GM21528 (cell line): ENCODE data around the gene DDA1.
A peak's percentile ranks its signal among the peaks of the same experiment; 100 is the strongest.

ENCODE experiments used
- ATAC-seq: cut with Tn5 transposase; IDR thresholded peaks from one replicate; pipeline ENCODE4 v1.9.1; 2021; ENCODE audit warnings: mild to moderate bottlenecking, moderate library complexity; ENCODE audit not compliant: unreplicated experiment, low FRiP score

The DDA1 gene

GRCh38 chr19:17328517-17329365 lies 19.4 kb downstream of the DDA1 start:
- no peak for ATAC-seq

DNA sequence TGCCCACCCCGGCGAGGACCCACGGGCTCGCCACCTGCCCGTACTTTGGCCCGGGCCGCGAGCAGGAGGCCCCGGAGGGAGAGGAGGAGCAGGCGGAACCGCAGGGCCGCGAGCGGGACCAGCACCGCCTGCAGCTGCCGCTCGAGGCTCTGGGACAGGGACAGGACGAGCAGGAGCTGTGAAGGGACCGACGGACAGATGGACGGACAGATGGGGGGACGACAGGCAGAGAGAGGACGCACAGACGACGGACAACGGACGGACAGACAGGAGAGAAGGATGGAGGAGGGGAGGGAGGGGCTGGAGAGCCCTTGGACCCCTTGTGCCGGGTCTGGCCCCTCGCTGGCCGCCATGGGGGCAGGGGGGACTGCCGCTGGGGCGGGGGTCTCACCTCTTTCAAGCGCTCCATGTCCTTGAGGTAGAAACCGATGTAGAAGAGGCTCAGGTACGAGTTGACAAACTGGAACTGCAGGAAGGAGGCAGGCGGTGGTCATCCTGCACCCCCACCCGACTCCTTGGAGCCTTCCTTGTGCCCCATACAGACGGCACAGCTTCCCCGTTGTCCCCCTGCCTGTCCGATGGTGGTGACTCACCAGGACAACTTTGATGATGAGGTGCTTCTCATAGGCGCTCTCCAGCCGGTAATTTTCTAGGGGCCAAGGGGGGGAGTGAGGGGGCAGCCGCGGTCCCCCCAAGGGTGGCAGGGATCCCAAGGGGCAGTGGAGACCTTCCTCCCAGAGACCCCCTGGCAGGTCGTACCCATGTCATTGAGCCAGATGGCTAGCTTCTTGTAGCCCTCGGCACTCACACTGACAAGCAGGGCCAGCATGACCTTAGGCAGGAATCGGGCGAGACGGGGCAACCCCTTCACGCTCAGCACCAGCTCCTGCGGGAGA lies 20.3 kb downstream of the DDA1 start:
- no peak for ATAC-seq

DNA sequence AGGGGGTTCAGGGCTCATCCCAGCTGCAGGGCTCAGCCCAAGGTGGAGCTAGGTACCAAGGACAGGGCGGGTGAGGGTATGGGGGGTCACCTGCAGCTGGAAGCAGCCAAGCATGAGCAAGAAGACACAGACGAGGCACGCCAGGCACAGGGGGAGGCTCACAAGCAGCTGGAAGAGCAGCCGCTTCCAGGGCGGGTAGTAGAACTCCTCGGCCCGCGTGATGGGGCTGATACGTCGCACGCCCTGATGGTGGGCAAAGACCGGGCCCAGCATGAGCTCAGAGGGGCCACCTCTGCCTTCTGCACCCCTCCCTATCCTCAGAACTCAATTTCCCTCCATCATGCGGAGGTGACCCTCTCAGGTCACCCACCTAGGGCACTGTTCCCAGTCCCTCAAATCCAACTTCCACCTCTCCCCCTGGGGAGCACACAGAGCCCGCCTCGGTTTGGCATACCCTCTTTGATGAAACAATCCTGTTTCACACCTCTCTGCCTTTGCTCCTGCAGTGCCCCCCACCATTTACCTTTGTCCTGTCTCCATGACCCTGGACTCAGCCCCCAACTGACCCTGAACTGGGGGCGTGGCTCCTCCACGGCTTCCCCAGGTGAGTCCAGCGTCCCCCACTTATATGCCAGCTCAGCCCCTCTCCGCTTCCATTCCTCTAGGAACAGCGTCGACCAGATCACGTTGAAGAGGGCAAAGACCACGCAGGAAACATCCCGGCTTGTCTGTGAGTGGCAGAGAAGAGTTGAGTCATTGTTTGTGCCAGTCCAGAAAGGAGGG lies 21.1 kb downstream of the DDA1 start:
- ATAC-seq, result no peak

- ATAC-seq, result no peak
Measured at GRCh38 chr19:17331045-17331558, 21.7 kb downstream of the DDA1 start.

DNA sequence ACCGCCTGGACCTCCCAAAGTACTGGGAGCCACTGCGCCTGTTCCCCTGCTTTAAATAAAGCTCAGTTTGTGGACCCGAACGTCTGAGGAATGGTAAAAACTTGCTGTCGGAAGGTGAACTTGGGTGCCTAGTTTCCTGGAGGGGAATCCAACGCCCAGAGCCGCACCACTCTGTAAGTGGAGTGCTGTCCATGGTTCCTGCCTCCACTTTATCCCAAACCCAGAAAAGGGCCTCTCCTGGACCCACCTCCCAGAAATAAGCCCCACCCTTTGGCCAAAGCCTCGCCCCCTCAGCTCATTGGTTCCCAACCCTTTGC lies 23.0 kb downstream of the DDA1 start:
- ATAC-seq, result no peak

DNA sequence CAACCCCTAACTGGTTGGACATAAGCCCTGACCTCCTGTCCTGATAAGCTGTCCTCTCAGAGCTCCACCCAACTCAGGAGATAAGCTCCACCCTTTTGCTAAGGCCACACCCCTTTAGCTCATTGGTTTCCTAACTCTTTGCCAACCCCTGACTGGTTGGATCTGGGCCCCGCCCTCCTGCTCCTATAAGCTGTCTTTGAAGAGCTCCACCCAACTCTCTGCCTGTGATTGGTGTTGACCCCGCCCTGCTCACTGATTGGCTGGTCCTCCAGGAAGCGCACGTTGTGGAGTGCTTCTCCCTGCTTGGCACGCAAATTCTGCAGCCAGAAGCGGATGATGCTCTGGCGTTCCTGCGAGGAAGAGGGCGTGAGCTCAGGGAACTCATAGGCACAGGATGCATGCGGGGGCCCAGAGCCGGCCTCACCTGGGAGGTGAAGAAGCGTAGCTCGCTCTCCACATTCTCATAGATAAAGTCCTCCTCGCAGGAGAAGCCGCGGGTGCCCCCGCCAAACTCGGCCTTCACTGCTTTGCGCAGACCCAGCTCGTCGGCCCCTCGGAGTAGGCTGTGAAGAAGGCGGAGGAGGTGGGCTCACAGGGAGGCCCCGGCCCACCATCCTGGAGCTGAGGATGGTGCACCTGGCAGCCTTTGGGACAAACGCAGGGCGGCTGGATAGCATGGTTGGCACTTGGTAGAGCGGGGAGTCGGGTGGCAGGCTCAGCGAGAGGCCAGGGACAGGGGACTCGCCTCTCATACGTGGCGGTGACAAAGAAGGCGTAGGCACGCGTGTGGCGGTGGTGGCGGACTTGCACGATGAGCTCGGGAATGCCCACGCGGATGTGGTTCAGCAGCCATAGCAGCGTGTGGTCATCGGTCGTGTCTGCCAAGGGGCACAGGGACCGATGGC lies 23.6 kb downstream of the DDA1 start:
- no peak for ATAC-seq

DNA sequence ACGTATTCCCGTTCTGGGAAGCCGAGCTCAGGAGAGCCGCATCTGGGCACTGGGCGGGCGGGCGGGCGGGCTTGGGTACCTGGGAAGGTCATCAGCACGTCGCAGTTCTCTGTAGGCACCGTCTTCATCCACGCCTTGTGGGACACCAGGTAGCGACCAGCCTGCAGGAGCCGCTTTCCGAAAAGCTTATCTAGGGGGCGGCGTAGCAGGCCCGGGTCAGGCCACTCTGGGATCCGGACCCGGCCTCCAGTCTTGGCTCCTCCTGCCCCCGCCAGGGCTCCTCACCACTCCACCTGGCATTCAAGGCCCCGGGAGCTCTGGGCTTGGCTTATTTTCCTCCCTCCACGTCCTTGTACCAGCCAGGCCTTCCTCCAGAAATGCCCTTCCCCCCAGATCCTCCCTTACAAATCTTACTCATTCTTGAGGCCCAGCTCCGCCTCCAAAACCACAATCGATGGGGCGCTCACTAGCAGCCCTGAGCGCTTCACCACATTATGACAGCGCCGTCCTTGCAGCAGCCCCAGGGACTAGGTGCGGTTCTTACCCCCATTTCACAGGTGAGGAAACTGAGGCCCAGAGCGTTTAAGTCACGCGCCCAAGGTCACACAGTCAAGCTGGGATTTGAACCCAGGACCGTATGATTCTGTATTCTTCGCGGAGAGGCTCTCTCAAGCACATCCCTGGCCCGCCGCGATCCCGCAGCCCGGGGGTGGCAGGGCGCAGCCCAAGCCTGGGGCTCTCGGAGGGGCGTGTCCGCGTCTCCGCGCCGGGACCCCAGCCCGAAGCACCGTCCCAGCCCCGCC lies 24.4 kb downstream of the DDA1 start:
- ATAC-seq, result no peak

DNA sequence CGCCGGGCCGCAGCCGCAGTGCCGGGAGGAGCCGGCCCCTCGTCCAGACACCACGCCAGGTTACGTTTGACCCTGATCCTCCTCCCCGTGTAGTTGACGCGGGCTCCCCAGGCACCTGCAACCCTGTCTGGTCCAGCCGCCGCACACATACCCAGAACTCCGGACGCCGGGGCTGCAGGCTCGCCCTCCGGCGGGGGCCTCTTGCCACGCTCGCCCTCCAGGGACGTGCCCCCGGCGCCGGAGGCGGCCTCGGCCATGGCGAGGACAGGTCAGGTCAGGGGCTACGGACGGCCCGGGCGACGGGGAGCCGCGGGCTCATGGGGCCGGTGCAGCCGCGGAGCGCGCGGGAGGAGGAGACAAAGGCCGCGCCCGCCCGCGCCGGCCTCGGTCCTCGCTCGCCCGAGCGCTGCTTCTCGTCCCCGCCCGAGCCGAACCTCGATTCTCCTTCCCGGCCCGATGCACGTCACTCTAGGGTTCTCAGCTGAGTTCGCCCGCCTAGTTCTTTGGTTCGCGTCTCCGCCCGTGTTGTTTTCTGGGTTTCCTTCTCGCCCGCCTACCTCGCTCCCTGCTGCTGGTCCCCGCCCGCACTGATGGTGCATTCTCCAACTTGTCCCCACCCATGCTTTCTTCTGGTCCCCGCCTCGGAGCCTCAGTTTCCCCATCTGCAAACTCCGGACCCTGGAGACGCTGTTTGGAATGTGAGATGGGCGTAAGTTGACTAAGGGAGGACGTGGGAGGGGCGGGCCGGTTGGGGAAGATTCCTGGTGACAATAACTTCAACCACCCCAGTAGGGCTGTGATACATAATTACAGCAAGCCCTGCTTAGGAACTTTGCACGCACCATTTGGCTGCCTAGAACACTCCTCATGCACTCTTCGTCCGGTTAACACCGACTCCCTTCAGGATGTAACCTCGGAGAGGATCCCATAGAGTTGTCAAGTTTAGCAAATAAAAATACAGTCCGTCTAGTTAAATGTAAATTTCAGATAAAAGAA lies 25.3 kb downstream of the DDA1 start, which contains the start of gene ANO8:
Gene ANO8, minus strand, starts transcription at position 442 of the 996 bp plus-strand sequence. Its CDS starts 185 bp downstream, at position 257.
- ATAC-seq, result no peak

DNA sequence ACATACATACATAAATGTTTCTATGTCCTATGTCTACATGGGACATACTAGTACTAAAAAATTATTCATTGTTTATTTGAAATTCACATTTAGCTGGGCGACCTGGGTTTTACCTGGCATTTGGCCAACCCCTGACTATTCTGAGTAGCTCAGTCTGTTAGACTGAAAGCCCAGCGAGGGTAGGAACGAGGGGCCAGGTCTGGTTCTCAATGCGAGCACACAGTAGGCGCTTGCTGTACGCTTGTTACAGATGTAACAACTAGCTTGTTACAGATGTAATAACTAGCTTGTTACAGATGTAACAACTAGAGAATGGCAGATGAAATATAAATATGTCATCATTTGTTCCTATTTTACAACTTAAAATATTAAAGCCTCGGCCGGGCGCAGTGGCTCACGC lies 26.2 kb downstream of the DDA1 start:
- ATAC-seq, result no peak

GRCh38 chr19:17336872-17337674 lies 27.7 kb downstream of the DDA1 start, which contains the start of gene GTPBP3:
TSS of gene GTPBP3 (plus strand) at chr19:17337553. CDS start at chr19:17337612, 59 bp downstream.
- ATAC-seq, result peak; percentile 66

- ATAC-seq, result peak; percentile 4
Measured at GRCh38 chr19:17337675-17338432, 28.5 kb downstream of the DDA1 start.

GRCh38 chr19:17338433-17339078 lies 29.2 kb downstream of the DDA1 start:
- ATAC-seq, result no peak

DNA sequence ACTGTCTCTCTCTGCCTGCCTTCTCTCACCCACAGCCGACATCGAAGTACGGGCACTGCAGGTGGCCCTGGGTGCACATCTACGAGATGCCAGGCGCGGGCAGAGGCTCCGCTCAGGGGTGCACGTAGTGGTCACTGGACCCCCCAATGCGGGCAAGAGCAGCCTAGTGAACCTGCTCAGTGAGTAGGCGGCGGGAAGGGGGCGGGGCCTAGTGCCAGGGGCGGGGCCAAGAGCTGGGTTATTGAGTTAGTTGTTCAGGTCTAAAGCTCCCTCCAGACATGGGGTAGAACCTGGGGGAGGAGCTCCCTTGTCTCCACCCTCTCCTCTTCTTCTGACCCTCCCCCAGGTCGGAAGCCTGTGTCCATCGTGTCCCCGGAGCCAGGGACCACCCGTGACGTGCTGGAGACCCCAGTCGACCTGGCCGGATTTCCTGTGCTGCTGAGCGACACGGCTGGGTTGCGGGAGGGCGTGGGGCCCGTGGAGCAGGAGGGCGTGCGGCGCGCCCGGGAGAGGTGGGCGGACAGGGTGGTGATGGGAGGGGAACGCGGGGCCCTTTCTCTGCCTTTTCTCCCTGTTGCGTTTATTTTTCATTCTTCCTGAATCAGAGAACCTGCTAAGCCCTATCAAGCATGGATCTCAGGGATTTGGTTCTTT lies 29.9 kb downstream of the DDA1 start:
- no peak for ATAC-seq

GRCh38 chr19:17340302-17340870 lies 31.0 kb downstream of the DDA1 start:
- ATAC-seq, result no peak
